ENCODE data around the gene VPS13C. TPM values are rescaled to one million over a fixed set of nuclear protein-coding genes. Genes with fewer than 3 reads are reported as not detected.

VPS13C gene
- polyA plus RNA-seq, 1 donor from 2014 or later = 17.2 TPM

DNA sequence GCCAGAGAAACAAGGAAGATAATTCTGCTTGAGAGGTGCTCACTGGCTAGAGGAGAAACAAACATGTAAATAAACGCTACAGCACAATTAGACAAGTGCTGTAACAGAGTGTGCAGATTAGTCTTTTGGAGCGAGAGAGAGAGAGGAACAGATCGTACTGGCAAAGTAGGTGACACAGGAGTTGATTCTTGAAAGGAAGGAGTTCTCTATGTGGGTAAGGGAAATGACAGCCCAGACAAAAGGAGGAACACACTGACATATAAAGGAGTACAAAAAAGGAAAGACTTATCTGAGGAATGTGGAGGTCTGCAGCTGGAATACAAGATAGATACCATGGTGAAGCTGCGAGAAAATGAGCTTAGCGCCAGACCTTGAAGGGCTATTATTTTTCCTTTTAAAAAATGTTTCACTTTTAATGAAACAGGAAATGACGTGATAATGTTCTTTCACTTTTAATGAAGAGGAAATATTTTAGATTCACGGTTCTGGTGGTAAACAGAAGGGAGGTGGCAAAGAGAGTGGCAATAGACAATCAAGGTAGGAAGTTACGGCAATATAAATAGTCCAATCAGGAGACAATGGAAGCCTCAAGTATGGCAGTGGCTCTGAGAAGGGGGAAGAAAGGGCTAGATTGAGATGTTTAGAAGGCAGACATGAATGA is 202.9 kb downstream of the VPS13C start:
- Mint-ChIP-seq H3K4me3 (no peak overlapping the region), H3K27me3 (no peaks in the 10 kb centered on the region), H3K36me3 (peaks cover 7% of the 10 kb centered on the region), H3K27ac (no peak overlapping the region), H3K4me1 (peaks cover 3 to 4% (median 4%) of the 10 kb centered on the region in 3 donors), H3K9me3 (no peaks in the 10 kb centered on the region)

GRCh38 chr15:61856295-61856694 is 204.0 kb downstream of the VPS13C start:
- Mint-ChIP-seq H3K9me3 (no peaks in the 10 kb centered on the region), H3K36me3 (peaks cover 7% of the 10 kb centered on the region), H3K27me3 (no peaks in the 10 kb centered on the region), H3K4me3 (peak overlapping the region in 1 of 4 donors; percentile 13), H3K4me1 (peaks cover 3 to 7% (median 6%) of the 10 kb centered on the region in 3 donors), H3K27ac (peak overlapping the region in 1 of 3 donors; percentile 19)

DNA sequence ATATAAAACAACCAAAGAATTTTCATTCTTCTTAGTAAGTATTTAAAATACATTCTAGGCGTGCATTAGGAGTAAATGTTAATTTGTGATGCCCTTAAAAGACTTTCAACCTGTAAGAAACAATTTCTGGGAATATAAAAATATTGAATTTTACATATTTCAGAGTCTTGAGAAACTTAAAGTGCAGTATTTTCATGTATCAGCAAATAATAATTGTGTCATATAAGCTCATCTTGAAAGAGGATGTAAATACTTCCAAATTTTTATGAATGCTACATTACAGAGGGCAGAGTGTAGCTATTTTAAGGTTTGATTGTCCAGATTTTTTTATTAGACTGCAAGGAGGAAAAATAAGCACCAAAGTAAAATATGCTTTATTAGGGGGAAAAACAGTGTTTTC is 207.1 kb downstream of the VPS13C start:
- Mint-ChIP-seq H3K27me3 (no peaks in the 10 kb centered on the region), H3K36me3 (peaks cover 10% of the 10 kb centered on the region), H3K4me3 (no peak overlapping the region), H3K27ac (no peak overlapping the region), H3K4me1 (peaks cover 2 to 18% (median 8%) of the 10 kb centered on the region in 3 donors), H3K9me3 (no peaks in the 10 kb centered on the region)

DNA sequence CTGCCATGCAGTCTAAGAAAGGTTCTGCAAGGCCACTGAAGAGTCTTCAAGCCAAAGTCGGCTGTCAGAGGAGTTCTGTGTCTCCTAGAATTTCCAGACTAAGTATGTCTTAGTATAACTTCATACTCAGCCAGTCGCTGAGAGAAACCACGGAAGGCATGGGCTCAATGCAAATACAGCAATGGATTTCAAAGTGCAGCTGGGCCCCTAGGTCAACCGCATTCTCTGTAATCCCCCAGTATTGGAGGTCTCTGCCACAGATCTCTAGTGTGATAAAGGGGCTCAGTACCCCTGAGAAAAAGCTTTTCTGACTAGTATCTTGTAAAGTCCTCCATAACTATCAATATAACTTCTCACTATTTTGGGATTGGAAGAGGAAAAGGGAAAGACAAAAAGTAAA is 208.3 kb downstream of the VPS13C start:
- peaks cover 10% of the 10 kb centered on the region for H3K36me3 Mint-ChIP-seq
- no peaks in the 10 kb centered on the region for H3K9me3 Mint-ChIP-seq
- peak overlapping the region in 1 of 4 donors; percentile 12 for H3K4me3 Mint-ChIP-seq
- H3K27ac Mint-ChIP-seq = no peak overlapping the region
- peaks cover 2 to 18% (median 8%) of the 10 kb centered on the region in 3 donors for H3K4me1 Mint-ChIP-seq
- H3K27me3 Mint-ChIP-seq = no peaks in the 10 kb centered on the region

DNA sequence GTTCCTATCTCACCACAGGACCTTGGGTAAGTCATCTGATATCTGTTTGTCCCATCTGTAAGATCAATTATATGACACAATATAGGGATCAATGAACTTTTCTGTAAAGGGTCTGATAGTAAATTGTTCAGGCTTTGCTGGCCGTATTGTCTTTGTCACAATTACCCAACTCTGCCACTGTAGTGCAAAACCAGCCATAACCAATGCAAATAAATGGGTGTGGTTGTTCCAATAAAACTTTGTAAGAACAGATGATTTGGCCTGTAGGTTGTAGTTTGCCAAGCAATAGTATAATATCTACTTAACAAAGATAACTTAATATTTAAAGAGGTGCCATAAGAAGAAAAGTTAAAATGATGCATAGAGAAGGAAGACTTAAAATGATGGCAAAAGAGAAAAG is 210.8 kb downstream of the VPS13C start:
- no peak overlapping the region for H3K4me3 Mint-ChIP-seq
- H3K36me3 Mint-ChIP-seq = peaks cover 10% of the 10 kb centered on the region
- H3K27ac Mint-ChIP-seq = no peak overlapping the region
- H3K4me1 Mint-ChIP-seq = peaks cover 2 to 14% (median 8%) of the 10 kb centered on the region in 3 donors
- H3K27me3 Mint-ChIP-seq = no peaks in the 10 kb centered on the region
- H3K9me3 Mint-ChIP-seq = no peaks in the 10 kb centered on the region

DNA sequence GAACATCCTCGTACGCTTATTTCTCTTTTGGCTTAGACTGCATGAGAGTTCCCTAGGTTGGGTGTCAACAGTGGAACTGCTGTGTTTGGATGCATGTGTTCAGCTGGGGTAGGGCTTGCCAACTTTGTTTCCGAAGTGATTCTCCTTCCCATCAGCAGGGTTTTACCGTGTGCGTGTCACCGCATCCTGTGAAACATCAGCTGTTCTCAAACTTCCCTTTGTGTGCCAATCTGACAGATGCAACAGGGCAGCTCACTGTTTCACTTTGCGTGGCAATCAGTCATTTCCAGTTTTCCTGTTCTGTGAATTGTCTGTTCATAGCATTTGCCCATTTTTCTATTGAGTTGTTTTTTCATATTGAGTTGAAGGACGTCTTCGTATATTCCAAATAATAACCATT is 218.8 kb downstream of the VPS13C start:
- Mint-ChIP-seq H3K9me3 (peaks cover 0 to 2% (median 0%) of the 10 kb centered on the region in 3 donors), H3K4me3 (no peak overlapping the region), H3K27me3 (peaks cover 19% of the 10 kb centered on the region)

GRCh38 chr15:61840090-61840489 is 220.2 kb downstream of the VPS13C start:
- Mint-ChIP-seq H3K4me3 (no peak overlapping the region), H3K27ac (no peak overlapping the region), H3K9me3 (peaks cover 0 to 2% (median 0%) of the 10 kb centered on the region in 3 donors), H3K27me3 (peaks cover 19% of the 10 kb centered on the region), H3K36me3 (no peaks in the 10 kb centered on the region), H3K4me1 (no peaks in the 10 kb centered on the region)

More for the DNA sequence above, 218.8 kb downstream of the VPS13C start:
- H3K27ac Mint-ChIP-seq = no peak overlapping the region
- H3K4me1 Mint-ChIP-seq = no peaks in the 10 kb centered on the region
- H3K36me3 Mint-ChIP-seq = no peaks in the 10 kb centered on the region

GRCh38 chr15:61839546-61839945 is 220.7 kb downstream of the VPS13C start:
- no peak overlapping the region for H3K27ac Mint-ChIP-seq
- peaks cover 0 to 2% (median 0%) of the 10 kb centered on the region in 3 donors for H3K9me3 Mint-ChIP-seq
- no peak overlapping the region for H3K4me3 Mint-ChIP-seq
- H3K4me1 Mint-ChIP-seq = no peaks in the 10 kb centered on the region
- peaks cover 19% of the 10 kb centered on the region for H3K27me3 Mint-ChIP-seq
- no peaks in the 10 kb centered on the region for H3K36me3 Mint-ChIP-seq

- Mint-ChIP-seq H3K27ac (no peak overlapping the region), H3K9me3 (no peaks in the 10 kb centered on the region), H3K4me1 (peaks cover 0 to 6% (median 5%) of the 10 kb centered on the region in 3 donors), H3K4me3 (no peak overlapping the region), H3K36me3 (no peaks in the 10 kb centered on the region), H3K27me3 (peaks cover 20% of the 10 kb centered on the region)
Measured at GRCh38 chr15:61835496-61836106, 224.6 kb downstream of the VPS13C start.

DNA sequence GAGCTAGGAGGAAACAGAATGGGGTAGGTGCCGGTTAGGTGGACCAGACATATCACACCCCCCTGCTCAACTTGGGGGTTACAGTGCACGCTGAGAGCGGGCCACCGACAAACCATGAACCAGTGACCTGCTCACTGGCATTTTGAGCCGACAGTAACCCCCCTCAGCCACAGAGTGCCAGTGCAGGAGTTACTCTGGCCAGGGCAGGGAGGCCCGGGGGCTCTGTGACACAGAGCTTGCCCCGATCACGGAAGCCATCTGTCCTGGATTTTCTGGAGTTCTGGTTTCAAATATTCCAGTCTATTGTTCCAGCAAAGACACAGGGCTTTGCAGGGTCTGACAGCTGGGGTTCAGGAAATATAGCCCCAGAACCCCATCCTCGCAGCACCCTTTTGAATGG is 225.2 kb downstream of the VPS13C start:
- peaks cover 0 to 6% (median 5%) of the 10 kb centered on the region in 3 donors for H3K4me1 Mint-ChIP-seq
- peak overlapping the region in 1 of 4 donors; percentile 34 for H3K4me3 Mint-ChIP-seq
- no peaks in the 10 kb centered on the region for H3K36me3 Mint-ChIP-seq
- no peaks in the 10 kb centered on the region for H3K9me3 Mint-ChIP-seq
- H3K27me3 Mint-ChIP-seq = peaks cover 19% of the 10 kb centered on the region
- no peak overlapping the region for H3K27ac Mint-ChIP-seq

DNA sequence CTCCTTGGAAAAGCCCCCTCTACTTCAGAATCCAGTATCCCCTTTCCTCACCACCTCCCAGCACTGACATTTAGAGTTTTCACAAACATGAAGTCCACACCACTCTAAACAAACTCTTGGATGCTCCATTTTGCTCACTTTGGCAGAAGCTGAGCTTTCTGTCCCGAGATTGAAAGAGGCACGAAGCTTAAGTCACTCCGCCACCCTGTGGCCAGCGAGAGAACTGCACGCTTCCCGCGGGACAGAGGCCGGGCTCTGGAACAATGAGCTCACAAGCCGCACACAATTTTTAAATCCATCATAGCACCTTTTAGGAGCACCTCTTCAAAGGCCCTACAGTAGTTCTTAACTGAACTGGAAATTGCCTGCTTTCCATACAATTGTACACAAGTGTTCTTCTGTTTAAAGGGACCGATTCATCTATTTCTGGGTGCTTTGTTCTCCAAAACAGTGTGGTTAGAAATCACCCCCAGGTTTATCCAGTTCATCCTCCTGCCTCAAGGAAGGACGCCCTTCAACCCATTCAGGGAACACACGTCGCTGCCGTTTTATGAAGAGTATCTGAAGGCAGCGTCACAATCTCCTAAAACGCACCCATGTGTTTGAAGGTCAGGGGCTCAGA is 226.1 kb downstream of the VPS13C start:
- Mint-ChIP-seq H3K36me3 (no peaks in the 10 kb centered on the region), H3K27me3 (peaks cover 19% of the 10 kb centered on the region), H3K4me3 (peak overlapping the region in 1 of 4 donors; percentile 30), H3K27ac (no peak overlapping the region), H3K9me3 (no peaks in the 10 kb centered on the region), H3K4me1 (peaks cover 0 to 6% (median 5%) of the 10 kb centered on the region in 3 donors)

DNA sequence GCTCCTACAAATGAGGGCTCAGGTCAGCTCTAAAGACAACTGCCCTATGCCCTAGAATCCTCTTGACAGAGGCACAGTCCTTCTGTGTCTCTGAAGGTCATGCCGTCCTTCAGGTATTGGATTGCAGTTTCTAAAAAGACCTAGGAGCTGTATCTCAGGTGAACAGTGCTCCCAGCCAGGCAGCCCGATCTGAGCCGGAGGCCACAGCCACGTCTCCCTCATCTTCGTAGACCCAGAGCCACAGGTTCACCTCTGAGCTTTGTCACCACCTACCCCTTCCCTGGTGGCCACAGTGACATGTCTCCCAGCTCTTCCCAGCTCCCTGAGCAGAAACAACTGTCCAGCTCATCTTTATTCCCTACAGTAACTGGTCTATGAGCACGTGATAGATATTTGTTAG is 228.0 kb downstream of the VPS13C start:
- Mint-ChIP-seq H3K4me1 (peaks cover 0 to 6% (median 5%) of the 10 kb centered on the region in 3 donors), H3K27ac (peak overlapping the region in 1 of 3 donors; percentile 47), H3K4me3 (no peak overlapping the region), H3K36me3 (no peaks in the 10 kb centered on the region), H3K9me3 (no peaks in the 10 kb centered on the region), H3K27me3 (peaks cover 19% of the 10 kb centered on the region)

GRCh38 chr15:61831505-61831921 is 228.7 kb downstream of the VPS13C start:
- Mint-ChIP-seq H3K36me3 (no peaks in the 10 kb centered on the region), H3K9me3 (no peaks in the 10 kb centered on the region), H3K27me3 (peaks cover 19% of the 10 kb centered on the region), H3K27ac (no peak overlapping the region), H3K4me3 (no peak overlapping the region), H3K4me1 (peaks cover 0 to 6% (median 5%) of the 10 kb centered on the region in 3 donors)

- Mint-ChIP-seq H3K27ac (peak overlapping the region in 1 of 3 donors; percentile 79), H3K27me3 (peaks cover 19% of the 10 kb centered on the region), H3K4me1 (peaks cover 0 to 6% (median 5%) of the 10 kb centered on the region in 3 donors), H3K36me3 (no peaks in the 10 kb centered on the region), H3K4me3 (no peak overlapping the region), H3K9me3 (no peaks in the 10 kb centered on the region)
Measured at GRCh38 chr15:61830536-61831330, 229.5 kb downstream of the VPS13C start.

DNA sequence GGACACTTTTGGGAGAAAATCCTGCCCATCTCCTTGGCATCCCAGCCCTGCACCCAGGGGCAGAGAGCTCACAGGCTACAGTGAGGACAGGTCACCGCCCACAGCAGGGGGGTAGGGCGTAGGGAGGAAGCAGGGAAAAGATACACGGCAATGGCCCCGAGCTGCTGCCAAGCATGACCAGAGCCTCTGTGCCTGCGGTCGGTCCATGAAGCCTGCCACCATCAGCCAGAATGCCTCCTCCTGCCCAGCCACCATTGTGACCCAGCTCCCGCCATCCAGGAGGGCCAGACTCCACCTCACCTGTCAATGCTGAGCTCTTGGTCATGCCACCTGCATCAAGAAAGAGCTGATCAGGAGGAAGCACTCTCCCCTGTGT is 230.7 kb downstream of the VPS13C start:
- no peak overlapping the region for H3K4me3 Mint-ChIP-seq
- H3K27me3 Mint-ChIP-seq = peaks cover 21% of the 10 kb centered on the region
- H3K9me3 Mint-ChIP-seq = no peaks in the 10 kb centered on the region
- no peaks in the 10 kb centered on the region for H3K36me3 Mint-ChIP-seq
- H3K27ac Mint-ChIP-seq = no peak overlapping the region
- H3K4me1 Mint-ChIP-seq = peaks cover 0 to 6% (median 5%) of the 10 kb centered on the region in 3 donors

Measured in IgD-negative memory B cell (primary cell).